GM12878 (cell line): ENCODE data around the gene PAX5.

ENCODE experiments used
- EP300 ChIP-seq, 2 experiments: fragments of 150-350 bp in 1 of 2; IDR thresholded peaks; 2 replicates each; pipeline ENCODE4 v1.6.1; 2011 to 2012; ENCODE audit warnings: low read depth in 2 of 2, low read length in 2 of 2, borderline replicate concordance in 1 of 2, improper control_type of control experiment in 1 of 2, inconsistent platforms in 1 of 2; ENCODE audit not compliant: control insufficient read depth in 1 of 2
- EZH2 ChIP-seq: IDR thresholded peaks from 2 replicates; pipeline ENCODE4 v1.6.1; 2012; ENCODE audit warnings: low read depth, mild to moderate bottlenecking, control low read depth, inconsistent platforms, low read length, borderline replicate concordance; ENCODE audit not compliant: control insufficient read depth
- MEF2A ChIP-seq: IDR thresholded peaks from 2 replicates; pipeline ENCODE4 v1.6.1; 2011; ENCODE audit warnings: low read depth, mild to moderate bottlenecking, low read length, moderate library complexity; ENCODE audit not compliant: insufficient read depth
- NBN ChIP-seq: fragments of 450-650 bp; IDR thresholded peaks from 2 replicates; pipeline ENCODE4 v1.6.1; 2016
- POLR2A ChIP-seq: IDR thresholded peaks from 2 replicates; pipeline ENCODE4 v1.6.1; 2011; ENCODE audit warnings: low read depth, mild to moderate bottlenecking, low read length
- RAD21 ChIP-seq: IDR thresholded peaks from 2 replicates; pipeline ENCODE4 v1.6.1; 2011; ENCODE audit warnings: mild to moderate bottlenecking, low read depth, low read length, moderate library complexity; ENCODE audit not compliant: insufficient read depth
- TF ChIP-seq, protein P1 (sequence below), 3 experiments: IDR thresholded peaks in 2 of 3; conservative IDR thresholded peaks in 1 of 3; 2 replicates each; pipeline ENCODE4 v1.5.1; 2011; ENCODE audit warnings: low read depth in 3 of 3, low read length in 3 of 3, mild to moderate bottlenecking in 3 of 3, control low read depth in 2 of 3, moderate library complexity in 2 of 3, inconsistent platforms in 1 of 3, mixed read lengths in 1 of 3; ENCODE audit not compliant: control insufficient read depth in 2 of 3, insufficient read depth in 1 of 3; ENCODE audit errors: extremely low read depth in 1 of 3

GRCh38 chr9:37032713-37033112 is 1.4 kb downstream of the PAX5 start:
- TF ChIP-seq EP300 (IDR thresholded peaks at IDR 0.05; ENCODE audit: borderline replicate concordance in 1 of 2, control insufficient read depth in 1 of 2, low read depth in 2 of 2, low read length in 2 of 2), result no peak
- TF ChIP-seq EZH2, result no peak
- TF ChIP-seq, protein P1, sequence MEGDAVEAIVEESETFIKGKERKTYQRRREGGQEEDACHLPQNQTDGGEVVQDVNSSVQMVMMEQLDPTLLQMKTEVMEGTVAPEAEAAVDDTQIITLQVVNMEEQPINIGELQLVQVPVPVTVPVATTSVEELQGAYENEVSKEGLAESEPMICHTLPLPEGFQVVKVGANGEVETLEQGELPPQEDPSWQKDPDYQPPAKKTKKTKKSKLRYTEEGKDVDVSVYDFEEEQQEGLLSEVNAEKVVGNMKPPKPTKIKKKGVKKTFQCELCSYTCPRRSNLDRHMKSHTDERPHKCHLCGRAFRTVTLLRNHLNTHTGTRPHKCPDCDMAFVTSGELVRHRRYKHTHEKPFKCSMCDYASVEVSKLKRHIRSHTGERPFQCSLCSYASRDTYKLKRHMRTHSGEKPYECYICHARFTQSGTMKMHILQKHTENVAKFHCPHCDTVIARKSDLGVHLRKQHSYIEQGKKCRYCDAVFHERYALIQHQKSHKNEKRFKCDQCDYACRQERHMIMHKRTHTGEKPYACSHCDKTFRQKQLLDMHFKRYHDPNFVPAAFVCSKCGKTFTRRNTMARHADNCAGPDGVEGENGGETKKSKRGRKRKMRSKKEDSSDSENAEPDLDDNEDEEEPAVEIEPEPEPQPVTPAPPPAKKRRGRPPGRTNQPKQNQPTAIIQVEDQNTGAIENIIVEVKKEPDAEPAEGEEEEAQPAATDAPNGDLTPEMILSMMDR (IDR thresholded peaks at IDR 0.05 in 2 of 3, conservative IDR thresholded peaks at IDR 0.05 in 1 of 3; ENCODE audit: control insufficient read depth in 2 of 3, extremely low read depth in 1 of 3, insufficient read depth in 1 of 3, low read depth in 3 of 3, low read length in 3 of 3), result peak in 1 of 3 experiments; percentile 14; a peak in 1 of 6 replicates
- TF ChIP-seq NBN, result no peak
- peak; percentile 37 for TF ChIP-seq RAD21
- no peak for TF ChIP-seq POLR2A
- no peak for TF ChIP-seq MEF2A
